ENCODE data around the gene CKS2.

GRCh38 chr9:89363921-89364665 is 53.1 kb downstream of the CKS2 start:
- TF ChIP-seq CTCF (IDR thresholded peaks at IDR 0.05) (no peak), POLR2A (IDR thresholded peaks at IDR 0.05) (no peak)

All from vagina (tissue), 2 donors.